ENCODE results near the gene MRPL11. TPM values are rescaled to one million over a fixed set of nuclear protein-coding genes. Genes with fewer than 3 reads are reported as not detected.

The MRPL11 gene
- total and polyA plus RNA-seq, 10 of the 15 experiments (the other 5 are each of a cell fraction or from before 2014, with no cell fraction given), result 43.5 to 248 (median 109) TPM

DNA sequence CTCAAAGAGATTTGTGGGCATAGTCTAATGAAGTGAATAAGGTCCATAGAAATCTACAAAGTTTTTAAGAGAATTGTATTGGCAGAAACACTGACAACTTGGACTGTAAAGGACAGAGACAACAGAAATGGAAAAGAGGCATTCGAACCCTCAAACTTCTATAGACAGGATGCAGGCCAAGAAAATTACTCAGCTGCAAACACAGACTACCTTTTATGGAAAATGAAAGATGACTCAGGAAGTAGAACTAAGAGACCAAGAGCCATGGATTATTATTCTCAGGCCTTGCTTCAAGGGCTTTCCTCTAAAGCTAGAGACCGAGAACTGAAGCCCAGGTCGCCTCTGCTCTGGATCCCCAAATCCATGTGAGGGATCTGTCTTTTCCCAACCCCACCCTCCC is 24.3 kb upstream of the MRPL11 start (continued):
- TF ChIP-seq, protein P1, sequence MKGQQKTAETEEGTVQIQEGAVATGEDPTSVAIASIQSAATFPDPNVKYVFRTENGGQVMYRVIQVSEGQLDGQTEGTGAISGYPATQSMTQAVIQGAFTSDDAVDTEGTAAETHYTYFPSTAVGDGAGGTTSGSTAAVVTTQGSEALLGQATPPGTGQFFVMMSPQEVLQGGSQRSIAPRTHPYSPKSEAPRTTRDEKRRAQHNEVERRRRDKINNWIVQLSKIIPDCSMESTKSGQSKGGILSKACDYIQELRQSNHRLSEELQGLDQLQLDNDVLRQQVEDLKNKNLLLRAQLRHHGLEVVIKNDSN (IDR thresholded peaks at IDR 0.05; ENCODE audit: borderline replicate concordance, extremely low read length, insufficient read depth, low read depth, low read length), result no peak
- TF ChIP-seq, protein P2, sequence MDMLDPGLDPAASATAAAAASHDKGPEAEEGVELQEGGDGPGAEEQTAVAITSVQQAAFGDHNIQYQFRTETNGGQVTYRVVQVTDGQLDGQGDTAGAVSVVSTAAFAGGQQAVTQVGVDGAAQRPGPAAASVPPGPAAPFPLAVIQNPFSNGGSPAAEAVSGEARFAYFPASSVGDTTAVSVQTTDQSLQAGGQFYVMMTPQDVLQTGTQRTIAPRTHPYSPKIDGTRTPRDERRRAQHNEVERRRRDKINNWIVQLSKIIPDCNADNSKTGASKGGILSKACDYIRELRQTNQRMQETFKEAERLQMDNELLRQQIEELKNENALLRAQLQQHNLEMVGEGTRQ (IDR thresholded peaks at IDR 0.05; ENCODE audit: borderline replicate concordance, low read depth, low read length), result no peak
- TF ChIP-seq, protein P3, sequence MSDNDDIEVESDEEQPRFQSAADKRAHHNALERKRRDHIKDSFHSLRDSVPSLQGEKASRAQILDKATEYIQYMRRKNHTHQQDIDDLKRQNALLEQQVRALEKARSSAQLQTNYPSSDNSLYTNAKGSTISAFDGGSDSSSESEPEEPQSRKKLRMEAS (IDR thresholded peaks at IDR 0.05; ENCODE audit: low read depth, low read length), result no peak

DNA sequence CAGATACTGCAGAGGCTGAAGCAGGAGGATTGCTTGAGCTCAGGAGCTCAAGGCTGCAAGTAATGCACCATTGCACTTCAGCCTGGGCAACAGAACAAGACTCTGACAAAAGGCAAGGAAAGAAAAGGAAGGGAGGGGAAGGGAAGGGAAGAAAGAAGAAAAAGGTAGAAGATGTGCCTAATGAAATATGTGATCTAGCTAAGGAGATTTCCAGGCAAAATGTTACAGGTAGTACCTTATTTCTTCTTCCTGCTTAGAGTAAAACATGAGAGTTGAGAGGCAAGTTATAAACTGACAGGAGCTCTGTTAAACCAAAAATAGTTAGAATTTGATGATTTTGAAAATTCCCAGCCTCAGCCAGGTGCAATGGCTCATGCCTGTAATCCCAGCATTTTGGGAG is 23.4 kb upstream of the MRPL11 start:
- ChIA-PET CTCF (interaction anchor here (0.9 to 1.0 kb wide), 2 partner anchors 17 to 73 kb away, joined by 4 to 5 read pairs; no protein-coding TSS in a partner anchor), RAD21 (ENCODE audit: unreplicated experiment) (interaction anchor here (1.5 kb wide), 1 partner anchor 23 kb away, joined by 4 read pairs; the partner anchor contains the start of gene MRPL11), POLR2A (interaction anchor here (1.1 to 1.3 kb wide), 2 partner anchors 18 to 23 kb away, joined by 3 to 7 read pairs; partner anchors contain the start of genes DPP3 and MRPL11), SMC1A (ENCODE audit: uncharacterized antibody, unreplicated experiment) (no interaction called here)
- H3K4me1 ChIP-seq (ENCODE audit: control insufficient read depth, insufficient read depth, low read length), result peaks cover 29% of the 10 kb centered on the region
- H3K9ac ChIP-seq (ENCODE audit: control insufficient read depth, insufficient read depth, low read length), result no peak overlapping the region
- no peak for TF ChIP-seq RAD21 (IDR thresholded peaks at IDR 0.05; ENCODE audit: insufficient read depth, low read depth, low read length)
- no peak for TF ChIP-seq IKZF2 (IDR thresholded peaks at IDR 0.05)
- TF ChIP-seq EZH2 (IDR thresholded peaks at IDR 0.05; ENCODE audit: borderline replicate concordance, control insufficient read depth, low read depth, low read length), result no peak
- TF ChIP-seq, protein P4, sequence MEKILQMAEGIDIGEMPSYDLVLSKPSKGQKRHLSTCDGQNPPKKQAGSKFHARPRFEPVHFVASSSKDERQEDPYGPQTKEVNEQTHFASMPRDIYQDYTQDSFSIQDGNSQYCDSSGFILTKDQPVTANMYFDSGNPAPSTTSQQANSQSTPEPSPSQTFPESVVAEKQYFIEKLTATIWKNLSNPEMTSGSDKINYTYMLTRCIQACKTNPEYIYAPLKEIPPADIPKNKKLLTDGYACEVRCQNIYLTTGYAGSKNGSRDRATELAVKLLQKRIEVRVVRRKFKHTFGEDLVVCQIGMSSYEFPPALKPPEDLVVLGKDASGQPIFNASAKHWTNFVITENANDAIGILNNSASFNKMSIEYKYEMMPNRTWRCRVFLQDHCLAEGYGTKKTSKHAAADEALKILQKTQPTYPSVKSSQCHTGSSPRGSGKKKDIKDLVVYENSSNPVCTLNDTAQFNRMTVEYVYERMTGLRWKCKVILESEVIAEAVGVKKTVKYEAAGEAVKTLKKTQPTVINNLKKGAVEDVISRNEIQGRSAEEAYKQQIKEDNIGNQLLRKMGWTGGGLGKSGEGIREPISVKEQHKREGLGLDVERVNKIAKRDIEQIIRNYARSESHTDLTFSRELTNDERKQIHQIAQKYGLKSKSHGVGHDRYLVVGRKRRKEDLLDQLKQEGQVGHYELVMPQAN (conservative IDR thresholded peaks at IDR 0.05), result no peak
- DNase-seq (ENCODE audit: low read depth, low spot score) (no peak), ATAC-seq (no peak), FAIRE-seq (no peak)
- H3K36me3 ChIP-seq (ENCODE audit: control insufficient read depth in 2 of 2, insufficient read depth in 2 of 2, low read length in 1 of 2), result no peaks in the 10 kb centered on the region
- in situ Hi-C loops (cut with MboI) (no loop called here), intact Hi-C loops (cut with micrococcal nuclease; ENCODE audit: unreplicated experiment) (no loop called here)
- no peak overlapping the region for H3K4me3 ChIP-seq
- no peak overlapping the region for H3K27ac ChIP-seq (ENCODE audit: control insufficient read depth, insufficient read depth)
- BruUV-seq (replicated peaks), result no TSS peak
- H3K79me2 ChIP-seq (ENCODE audit: control insufficient read depth, insufficient read depth, low read length), result no peaks in the 10 kb centered on the region
- H3K9me3 ChIP-seq (replicated peaks; ENCODE audit: control insufficient read depth, insufficient read depth, low read length), result no peaks in the 10 kb centered on the region; the same call in 1 of the 3 replicates
- no peak overlapping the region for H3K4me2 ChIP-seq (ENCODE audit: control insufficient read depth, insufficient read depth)
- no peak overlapping the region for H2AFZ ChIP-seq (ENCODE audit: control insufficient read depth, low read depth, low read length)
- no peaks in the 10 kb centered on the region for H3K27me3 ChIP-seq (replicated peaks in 1 of 2; ENCODE audit: control insufficient read depth in 2 of 2, insufficient read depth in 2 of 2, low read length in 1 of 2)
- H4K20me1 ChIP-seq (ENCODE audit: control insufficient read depth, insufficient read depth), result no peaks in the 10 kb centered on the region

All from GM12878 (cell line).